DMS79 (cell line): Measurements from ENCODE around the gene MYPN.

Experiments
- DNase-seq: peaks from one replicate; lab custom pipeline; 2025; lab: John Stamatoyannopoulos, UW

Gene MYPN

GRCh38 chr10:68095153-68095552 is 14.1 kb upstream of the MYPN start:
- no peak for DNase-seq

- no peak for DNase-seq
These were observed 12.3 kb upstream of the MYPN start for GRCh38 chr10:68096913-68097516.

- DNase-seq = no peak
These were observed 9.6 kb upstream of the MYPN start for GRCh38 chr10:68099736-68100135.

- no peak for DNase-seq
These were observed 8.2 kb upstream of the MYPN start for GRCh38 chr10:68101066-68101465.

GRCh38 chr10:68103261-68103878 is 5.9 kb upstream of the MYPN start:
- DNase-seq = no peak

DNA sequence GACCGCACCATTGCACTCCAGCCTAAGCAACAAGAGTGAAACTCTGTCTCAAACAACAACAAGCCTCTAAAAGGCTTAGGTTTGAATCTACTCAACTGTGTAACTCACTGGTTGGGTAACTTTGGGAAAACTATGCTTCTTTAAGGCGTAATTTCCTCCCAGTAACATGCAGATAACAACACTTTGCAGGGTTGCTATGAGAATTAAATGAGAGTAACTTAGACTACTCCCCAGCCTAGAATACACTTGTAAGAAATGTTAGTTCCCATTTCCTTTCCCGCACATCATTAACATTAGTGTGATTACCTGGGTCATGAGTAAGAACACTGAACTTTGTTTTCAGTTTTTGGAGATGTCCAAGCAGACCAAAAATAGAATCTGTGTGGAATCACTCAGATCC is 5.4 kb upstream of the MYPN start:
- no peak for DNase-seq

DNA sequence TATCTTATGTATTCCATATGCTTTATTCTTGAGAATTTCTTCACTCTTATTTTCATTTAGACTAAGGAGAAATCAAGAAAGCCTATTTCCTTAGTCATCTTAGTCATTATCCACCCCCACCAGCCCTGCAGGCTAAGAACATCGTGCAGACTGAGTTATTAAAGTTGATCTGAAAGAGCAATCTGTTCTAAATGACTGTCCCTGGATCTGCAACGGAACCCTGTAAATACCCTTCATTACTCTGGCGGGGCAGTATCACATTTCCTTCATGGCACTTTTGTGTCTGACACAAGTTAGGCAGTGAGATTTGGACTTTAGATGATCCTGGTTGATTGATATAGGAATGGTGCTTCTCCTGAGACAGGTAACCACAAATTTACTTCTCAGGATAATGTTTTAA is 3.5 kb upstream of the MYPN start:
- DNase-seq = no peak

DNA sequence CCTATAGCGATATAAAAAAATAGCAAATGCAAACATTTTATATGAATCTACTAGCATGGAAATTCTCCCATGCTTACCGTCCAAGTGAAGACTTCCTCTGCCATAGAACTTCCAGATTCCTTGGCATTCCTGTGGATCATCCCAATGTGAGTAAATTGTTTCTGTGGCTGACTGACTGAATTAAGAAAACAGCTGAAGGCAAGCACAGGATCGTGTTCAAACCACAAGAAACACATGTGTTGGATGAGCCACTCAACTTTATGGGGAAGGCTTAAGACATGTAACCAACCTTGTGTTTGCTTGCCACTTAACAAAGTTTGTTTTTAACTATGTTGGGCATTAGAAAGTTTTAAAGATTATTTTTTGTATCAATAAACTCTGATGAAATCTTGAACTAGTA is 2.6 kb upstream of the MYPN start:
- no peak for DNase-seq

- DNase-seq = no peak
These were observed 1.6 kb upstream of the MYPN start for GRCh38 chr10:68107651-68108050.

DNA sequence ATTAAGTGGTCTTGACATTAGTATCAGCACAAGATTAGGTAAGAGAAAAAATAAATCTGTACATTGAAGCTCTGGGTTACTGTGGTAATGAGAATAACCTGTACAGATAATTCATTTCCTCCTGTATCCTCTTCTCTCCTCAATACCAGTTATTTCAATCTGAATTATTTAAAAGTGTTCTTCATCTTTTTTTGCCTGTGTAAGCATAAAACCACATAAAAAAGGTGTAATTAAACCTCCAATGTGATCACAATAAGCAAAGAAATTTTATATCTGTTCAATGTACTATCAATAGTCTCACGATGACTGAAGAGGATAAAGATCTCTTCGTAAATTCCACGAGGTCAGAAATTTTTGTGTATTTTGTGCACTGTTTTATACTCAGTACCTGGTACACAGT is 1.2 kb upstream of the MYPN start:
- DNase-seq = no peak

GRCh38 chr10:68108653-68109052 is 635 bp upstream of the MYPN start:
- DNase-seq = no peak

DNA sequence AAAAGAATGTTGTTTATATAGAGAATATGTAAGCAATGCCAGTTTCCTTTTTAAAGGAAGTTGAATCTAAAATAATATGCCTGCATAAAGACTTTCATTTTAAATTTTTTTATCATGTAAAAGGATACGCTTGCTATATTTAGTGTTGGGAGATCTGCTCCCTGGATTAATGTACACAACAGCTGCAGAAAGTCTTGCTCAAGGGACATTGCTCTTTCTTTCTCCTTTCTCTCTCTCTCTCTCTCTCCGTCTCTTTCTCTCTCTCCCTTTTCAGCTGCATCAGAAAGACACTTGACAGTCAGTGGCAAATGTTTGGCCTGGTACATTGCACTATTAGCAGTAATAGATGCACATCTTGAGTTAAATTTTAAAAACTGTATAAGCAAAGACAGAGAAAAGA is 739 bp downstream of the MYPN start:
- DNase-seq = no peak

GRCh38 chr10:68111584-68111983 is 2.3 kb downstream of the MYPN start:
- no peak for DNase-seq

- DNase-seq = no peak
These were observed 3.5 kb downstream of the MYPN start for GRCh38 chr10:68112837-68113236.

DNA sequence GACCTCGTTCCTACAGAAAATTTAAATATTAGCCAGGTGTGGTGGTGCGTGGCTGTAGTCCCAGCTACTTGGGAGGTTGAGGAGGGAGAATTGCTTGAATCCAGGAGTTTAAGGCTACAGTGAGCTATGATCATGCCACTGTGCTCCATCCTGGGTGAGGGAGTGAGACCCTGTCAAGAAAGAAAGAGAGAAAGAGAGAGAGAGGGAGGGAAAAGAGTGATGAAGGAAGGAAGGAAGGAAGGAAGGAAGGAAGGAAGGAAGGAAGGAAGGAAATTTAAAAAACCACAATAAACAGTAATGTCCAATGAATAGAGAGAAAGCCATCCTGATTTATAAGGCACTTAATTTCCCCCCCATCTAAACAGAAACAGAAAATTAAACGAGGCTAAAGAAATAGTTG is 9.4 kb downstream of the MYPN start:
- no peak for DNase-seq

GRCh38 chr10:68121020-68121743 is 11.9 kb downstream of the MYPN start:
- no peak for DNase-seq

DNA sequence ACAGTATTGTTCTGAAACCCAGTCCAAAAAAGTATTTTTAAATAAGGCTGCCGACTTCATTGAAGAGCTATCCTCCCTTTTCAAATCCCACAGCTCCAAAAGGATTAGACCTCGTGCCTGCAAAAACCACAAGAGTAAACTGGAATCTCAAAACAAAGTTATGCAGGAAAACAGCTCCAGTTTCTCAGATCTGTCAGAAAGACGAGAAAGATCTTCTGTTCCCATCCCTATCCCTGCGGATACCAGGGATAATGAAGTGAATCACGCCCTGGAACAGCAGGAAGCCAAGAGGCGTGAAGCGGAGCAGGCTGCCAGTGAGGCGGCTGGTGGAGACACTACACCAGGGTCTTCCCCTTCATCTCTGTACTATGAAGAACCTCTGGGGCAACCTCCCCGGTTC is 12.6 kb downstream of the MYPN start:
- DNase-seq = no peak

- DNase-seq = no peak
These were observed 15.4 kb downstream of the MYPN start for GRCh38 chr10:68124718-68125117.

DNA sequence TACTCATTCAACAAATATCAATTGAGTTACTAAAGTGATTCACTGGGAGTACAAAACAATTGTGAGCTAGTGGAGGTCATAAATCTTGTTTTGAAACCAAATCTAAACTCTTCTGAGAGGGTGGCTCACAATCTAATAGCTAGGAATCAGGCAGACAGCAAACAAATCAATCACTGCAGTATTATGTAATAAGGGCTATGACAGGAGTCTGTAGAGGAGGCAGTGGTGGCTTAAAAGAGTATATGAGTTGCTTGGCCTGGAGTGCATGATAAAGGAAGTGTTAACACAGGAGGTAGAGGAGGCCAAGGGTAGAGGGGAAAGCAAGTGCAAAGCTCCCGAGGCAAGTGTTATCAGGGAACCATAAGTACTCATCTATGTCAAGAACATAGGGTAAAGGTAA is 16.5 kb downstream of the MYPN start:
- DNase-seq = no peak

DNA sequence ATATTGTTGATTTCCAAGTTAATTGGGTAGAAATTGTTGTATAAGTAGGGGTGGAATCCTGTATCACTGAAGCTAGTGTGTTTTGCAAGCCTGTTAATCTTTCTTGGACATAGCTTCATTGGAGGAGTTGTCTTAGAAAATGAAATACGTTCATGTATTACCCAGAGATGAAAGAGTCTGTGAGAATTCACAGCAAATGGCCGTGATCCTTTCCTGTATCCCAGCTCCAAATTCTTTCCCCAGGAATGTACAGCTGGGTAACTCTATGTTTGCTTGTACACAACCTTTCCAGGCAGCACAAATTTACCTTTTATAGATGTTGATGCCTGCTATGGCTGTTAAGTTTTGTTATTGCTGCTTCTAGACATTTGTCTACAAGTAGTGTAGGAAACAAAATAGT is 18.7 kb downstream of the MYPN start:
- DNase-seq = no peak

- no peak for DNase-seq
These were observed 23.1 kb downstream of the MYPN start for GRCh38 chr10:68132391-68132790.

- no peak for DNase-seq
These were observed 24.2 kb downstream of the MYPN start for GRCh38 chr10:68133523-68133922.

- no peak for DNase-seq
These were observed 26.1 kb downstream of the MYPN start for GRCh38 chr10:68135362-68135761.
